NCI-H1105 (cell line): Measurements from ENCODE around the gene SPATS2.
A peak's percentile ranks its signal among the peaks of the same experiment; 100 is the strongest.
"Not testable (repeated sequence)": the region's sequence is repeated elsewhere in the genome, so short reads cannot be mapped to it uniquely, and the experiment has no call there.

Source experiments
- DNase-seq: peaks from one replicate; lab custom pipeline; 2025; lab: John Stamatoyannopoulos, UW

Gene SPATS2

GRCh38 chr12:49465132-49465531 is 97.9 kb downstream of the SPATS2 start:
- no peak for DNase-seq

- no peak for DNase-seq
Observed at GRCh38 chr12:49470986-49471385, 103.7 kb downstream of the SPATS2 start.

- DNase-seq: no peak
Observed at GRCh38 chr12:49471557-49471956, 104.3 kb downstream of the SPATS2 start.

GRCh38 chr12:49476091-49476490 is 108.8 kb downstream of the SPATS2 start:
- DNase-seq: no peak

- DNase-seq: no peak
Observed at GRCh38 chr12:49478949-49479664, 111.8 kb downstream of the SPATS2 start.

- DNase-seq: peak; percentile 58
Observed at GRCh38 chr12:49482095-49483051, 115.1 kb downstream of the SPATS2 start.

- DNase-seq: no peak
Observed at GRCh38 chr12:49483619-49484018, 116.4 kb downstream of the SPATS2 start.

GRCh38 chr12:49487605-49488004 is 120.3 kb downstream of the SPATS2 start:
- no peak for DNase-seq

- DNase-seq: no peak
Observed at GRCh38 chr12:49489154-49489553, 121.9 kb downstream of the SPATS2 start.

GRCh38 chr12:49489720-49490119 is 122.5 kb downstream of the SPATS2 start:
- no peak for DNase-seq

- no peak for DNase-seq
Observed at GRCh38 chr12:49491823-49492222, 124.6 kb downstream of the SPATS2 start.

- DNase-seq: no peak
Observed at GRCh38 chr12:49493900-49494299, 126.6 kb downstream of the SPATS2 start.

GRCh38 chr12:49496417-49497360 is 129.4 kb downstream of the SPATS2 start:
- DNase-seq: no peak

- DNase-seq: no peak
Observed at GRCh38 chr12:49501895-49502294, 134.6 kb downstream of the SPATS2 start.

GRCh38 chr12:49502590-49502989 is 135.3 kb downstream of the SPATS2 start:
- no peak for DNase-seq

- DNase-seq: no peak
Observed at GRCh38 chr12:49503674-49504180, 136.5 kb downstream of the SPATS2 start.

- no peak for DNase-seq
Observed at GRCh38 chr12:49505672-49506071, 138.4 kb downstream of the SPATS2 start.

- DNase-seq: no peak
Observed at GRCh38 chr12:49507139-49507538, 139.9 kb downstream of the SPATS2 start.

- not testable (repeated sequence) for DNase-seq
Observed at GRCh38 chr12:49509681-49510080, 142.4 kb downstream of the SPATS2 start.

- DNase-seq: no peak
Observed at GRCh38 chr12:49511410-49511809, 144.1 kb downstream of the SPATS2 start.

- DNase-seq: no peak
Observed at GRCh38 chr12:49512546-49512945, 145.3 kb downstream of the SPATS2 start.

- no peak for DNase-seq
Observed at GRCh38 chr12:49515266-49515665, 148.0 kb downstream of the SPATS2 start.
